Right cardiac atrium (tissue), 5 donors: Measurements from ENCODE around the gene VPS72. TPM values are rescaled to one million over a fixed set of nuclear protein-coding genes. Genes with fewer than 3 reads are reported as not detected.

Source experiments
- ATAC-seq, 2 donors: fragments of 200-7000 bp; cut with Tn5 transposase; one replicate each; pipeline versions ENCODE4 v1.8.0 to v1.9.1; 2020; ENCODE audit warnings: moderate library complexity in 2 of 2, mild to moderate bottlenecking in 1 of 2
- DNase-seq, 3 donors: peaks; one replicate each; pipeline ENCODE4 v3.0.0-alpha.2; 2020
- H3K27ac ChIP-seq: one replicate; pipeline ENCODE4 v1.5.1; 2013; ENCODE audit warnings: mild to moderate bottlenecking, low read length, control low read depth, moderate library complexity
- H3K27me3 ChIP-seq: one replicate; pipeline ENCODE4 v1.6.1; 2013; ENCODE audit not compliant: control insufficient read depth, insufficient read depth
- H3K4me1 ChIP-seq: one replicate; pipeline ENCODE4 v1.6.1; 2013; ENCODE audit warnings: low read length; ENCODE audit not compliant: control insufficient read depth, insufficient read depth
- H3K4me3 ChIP-seq: one replicate; pipeline ENCODE4 v1.5.1; 2013; ENCODE audit warnings: low read length, control low read depth
- H3K9me3 ChIP-seq: one replicate; pipeline ENCODE4 v1.6.1; 2013; ENCODE audit warnings: low read length; ENCODE audit not compliant: control insufficient read depth
- WGBS: extraction: QIAGEN DNeasy Blood & Tissue Kit; methylation state at CpG from one replicate; pipeline ENCODE4 v1.1.7; 2013; 5-methylcytosine and 5-hydroxymethylcytosine counted together
- intact Hi-C, 4 donors: fragments of 100-400 bp; cut with DNase I; formaldehyde crosslinking; loops; one replicate each; pipeline versions ENCODE4 v1.11.0 to v1.14.0; 2022 to 2023
- polyA plus RNA-seq: library from polyadenylated mRNA; stranded (reverse); fragments of 200-250 nt; gene quantifications from one replicate; pipeline ENCODE4 v1.2.3, GENCODE V29; 2013
- total RNA-seq, 4 donors: library from RNA; stranded (reverse); fragmentation: NEBNext Ultra II Directional; extraction: Animal tissue kit (Norgen Biotek cat#: 25700); gene quantifications; one replicate each; pipeline ENCODE4 v1.2.1, GENCODE V29; 2021
- donor health status: healthy with polysubstance abuse.
- donor health status: DM: no; HTN: yes; CAD: no.
- donor health status: DM: no; HTN: no; CAD: no.
- donor health status: DM: no; HTN: yes; CAD: no; lungs with severe emphysema.
- donor health status: DM: yes; HTN: yes; CAD: no.

The VPS72 gene
- total and polyA plus RNA-seq, 5 donors: 37.3 to 52.3 (median 41.0) TPM

GRCh38 chr1:151187205-151187604 lies 2.8 kb downstream of the VPS72 start:
- no peak overlapping the region for H3K27ac ChIP-seq
- intact Hi-C loops: no loop called here
- H3K4me1 ChIP-seq: no peaks in the 10 kb centered on the region
- H3K9me3 ChIP-seq: no peaks in the 10 kb centered on the region
- whole genome bisulfite sequencing: 86% methylated on average over 1 of the region's 1 CpG
- DNase-seq (no peak), ATAC-seq (no peak)
- H3K4me3 ChIP-seq: no peak overlapping the region
- H3K27me3 ChIP-seq: no peaks in the 10 kb centered on the region

DNA sequence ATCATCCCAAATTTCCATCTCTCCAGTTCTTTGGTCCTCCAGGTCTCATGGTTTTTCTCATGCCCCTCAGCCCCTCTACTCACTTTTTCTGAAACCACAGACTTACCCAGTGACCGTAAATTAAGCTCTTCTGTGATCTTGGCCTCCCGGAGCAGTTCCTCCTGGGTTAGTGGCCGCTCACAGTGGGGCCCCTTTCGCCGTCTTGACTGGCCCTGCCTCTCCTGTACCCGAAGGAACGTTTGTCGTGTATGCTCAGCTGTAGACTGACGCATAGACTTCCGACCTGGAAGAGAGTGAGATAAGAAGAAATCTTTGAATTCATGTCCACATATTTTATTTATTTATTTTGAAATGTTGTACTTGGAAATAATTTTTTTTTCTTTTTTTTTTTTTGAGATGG lies 5.8 kb downstream of the VPS72 start:
- no peak overlapping the region for H3K27ac ChIP-seq
- no peaks in the 10 kb centered on the region for H3K27me3 ChIP-seq
- WGBS: 93% methylated on average over 10 of the region's 10 CpGs
- no peaks in the 10 kb centered on the region for H3K4me1 ChIP-seq
- no peak overlapping the region for H3K4me3 ChIP-seq
- DNase-seq (no peak), ATAC-seq (no peak)
- intact Hi-C loops: no loop called here
- H3K9me3 ChIP-seq: no peaks in the 10 kb centered on the region

- no peaks in the 10 kb centered on the region for H3K4me1 ChIP-seq
- DNase-seq (no peak), ATAC-seq (no peak)
- intact Hi-C loops: no loop called here
- WGBS: 92% methylated on average over 17 of the region's 17 CpGs
- H3K4me3 ChIP-seq: no peak overlapping the region
- no peaks in the 10 kb centered on the region for H3K27me3 ChIP-seq
- H3K9me3 ChIP-seq: no peaks in the 10 kb centered on the region
- no peak overlapping the region for H3K27ac ChIP-seq
Observed at GRCh38 chr1:151176514-151177045, 13.4 kb downstream of the VPS72 start.

- DNase-seq: no peak
- ATAC-seq: peak; percentile 30 to 34
Observed at GRCh38 chr1:151175863-151176262, 14.1 kb downstream of the VPS72 start, which contains the start of gene TMOD4. TSS of gene TMOD4 (minus strand) at chr1:151175981. CDS start at chr1:151174875, 1,106 bp downstream.

GRCh38 chr1:151175041-151175741 lies 14.8 kb downstream of the VPS72 start:
- peak; percentile 47 to 73 (median 70) for DNase-seq
- H3K4me3 ChIP-seq: no peak overlapping the region

More at GRCh38 chr1:151175863-151176262, 14.1 kb downstream of the VPS72 start, which contains the start of gene TMOD4:
- intact Hi-C loops: no loop called here
- no peak within 1 kb of the TSS for H3K27ac ChIP-seq
- H3K4me3 ChIP-seq: no peak within 1 kb of the TSS
- no peaks in the 10 kb centered on the region for H3K4me1 ChIP-seq
- H3K9me3 ChIP-seq: no peaks in the 10 kb centered on the region
- H3K27me3 ChIP-seq: no peaks in the 10 kb centered on the region
- 50% methylated on average over 4 of the region's 4 CpGs for WGBS

GRCh38 chr1:151171190-151171589 lies 18.8 kb downstream of the VPS72 start:
- peaks cover 7% of the 10 kb centered on the region for H3K4me1 ChIP-seq
- DNase-seq: no peak

More at GRCh38 chr1:151175041-151175741, 14.8 kb downstream of the VPS72 start:
- Histone ChIP-seq H3K27me3 (no peaks in the 10 kb centered on the region), H3K4me1 (no peaks in the 10 kb centered on the region), H3K9me3 (no peaks in the 10 kb centered on the region), H3K27ac (no peak overlapping the region)
- intact Hi-C loops: no loop called here
- WGBS: 52% methylated on average over 6 of the region's 6 CpGs
- peak in 1 of 2 donors; percentile 19 for ATAC-seq

DNA sequence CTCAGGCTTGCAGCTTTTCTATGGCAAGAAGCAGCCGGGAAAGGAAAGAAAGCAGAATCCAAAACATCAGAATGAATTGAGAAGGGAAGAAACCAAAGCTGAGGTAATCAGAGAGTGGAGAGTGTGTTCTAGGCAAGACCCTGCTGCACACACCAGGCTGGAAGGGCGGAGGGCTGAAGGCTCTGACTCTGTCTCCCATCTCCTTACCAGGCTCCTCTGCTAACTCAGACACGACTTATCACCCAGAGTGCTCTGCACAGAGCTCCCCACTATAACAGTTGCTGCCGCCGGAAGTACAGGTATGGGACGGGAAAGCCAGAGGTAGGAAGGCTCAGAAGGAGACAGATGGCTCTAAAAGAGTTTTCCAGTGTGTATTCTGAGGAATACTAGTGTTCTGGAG lies 22.9 kb downstream of the VPS72 start:
- 89% methylated on average over 6 of the region's 6 CpGs for WGBS
- no peak overlapping the region for H3K27ac ChIP-seq
- ATAC-seq: no peak
- no peak for DNase-seq
- peaks cover 7% of the 10 kb centered on the region for H3K4me1 ChIP-seq
- no peaks in the 10 kb centered on the region for H3K9me3 ChIP-seq
- no peak overlapping the region for H3K4me3 ChIP-seq
- H3K27me3 ChIP-seq: no peaks in the 10 kb centered on the region
- intact Hi-C loops: no loop called here

More at GRCh38 chr1:151171190-151171589, 18.8 kb downstream of the VPS72 start:
- no peak for ATAC-seq
- no peaks in the 10 kb centered on the region for H3K9me3 ChIP-seq
- intact Hi-C loops: no loop called here
- no peak overlapping the region for H3K4me3 ChIP-seq
- no peak overlapping the region for H3K27ac ChIP-seq
- 93% methylated on average over 5 of the region's 5 CpGs for WGBS
- no peaks in the 10 kb centered on the region for H3K27me3 ChIP-seq

GRCh38 chr1:151166505-151166956 lies 23.5 kb downstream of the VPS72 start:
- ATAC-seq (no peak), DNase-seq (peak in 1 of 3 donors; percentile 50)
- intact Hi-C loops: no loop called here
- WGBS: 4% methylated on average over 15 of the region's 15 CpGs
- Histone ChIP-seq H3K9me3 (no peaks in the 10 kb centered on the region), H3K27ac (no peak overlapping the region), H3K4me1 (peaks cover 7% of the 10 kb centered on the region), H3K27me3 (no peaks in the 10 kb centered on the region), H3K4me3 (peak overlapping the region; percentile 98)

- H3K9me3 ChIP-seq: no peaks in the 10 kb centered on the region
- intact Hi-C loops: no loop called here
- DNase-seq: peak; percentile 97 to 98 (median 98)
- under 1% methylated on average over 38 of the region's 38 CpGs for WGBS
- peak within 1 kb of the TSS; percentile 98 for H3K27ac ChIP-seq
- peak; percentile 95 for ATAC-seq
- peak within 1 kb of the TSS; percentile 98 for H3K4me3 ChIP-seq
- H3K27me3 ChIP-seq: no peaks in the 10 kb centered on the region
- H3K4me1 ChIP-seq: peaks cover 7% of the 10 kb centered on the region
Observed at GRCh38 chr1:151165738-151166504, 24.1 kb downstream of the VPS72 start, which contains the start of the genes LYSMD1 and SCNM1. TSS of gene LYSMD1 (minus strand) at chr1:151165902. CDS start at chr1:151165258, 644 bp downstream. TSS of gene SCNM1 (plus strand) at chr1:151166144. CDS start at chr1:151166153, 9 bp downstream.

DNA sequence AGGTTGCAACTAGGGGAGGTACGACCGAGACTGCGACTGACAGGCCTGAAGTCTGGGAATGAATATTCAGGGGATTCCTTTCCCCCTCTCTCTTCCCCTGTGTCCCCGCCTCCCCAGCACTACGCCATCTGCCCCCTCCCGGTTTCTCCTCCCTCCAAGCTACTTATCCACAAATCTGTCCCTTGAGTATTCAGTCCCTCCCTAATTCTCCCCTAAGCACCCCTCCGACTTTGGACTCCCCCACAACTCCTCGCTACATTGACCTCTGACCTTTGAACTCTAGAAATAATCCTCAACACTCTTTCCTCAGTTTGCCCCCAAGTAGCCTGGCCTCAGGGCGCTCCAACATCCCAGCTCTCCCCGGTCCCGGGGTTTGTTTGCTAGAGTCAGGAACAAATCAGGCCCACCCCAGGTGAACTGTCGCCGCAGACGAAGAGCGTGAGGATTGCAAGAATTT lies 24.7 kb downstream of the VPS72 start:
- Histone ChIP-seq H3K4me1 (peaks cover 7% of the 10 kb centered on the region), H3K27me3 (no peaks in the 10 kb centered on the region), H3K9me3 (no peaks in the 10 kb centered on the region), H3K4me3 (peak overlapping the region; percentile 98), H3K27ac (peak overlapping the region; percentile 98)
- ATAC-seq (peak; percentile 72 to 78), DNase-seq (peak; percentile 65 to 83 (median 79))
- intact Hi-C loops: no loop called here
- 5% methylated on average over 15 of the region's 15 CpGs for WGBS
